HepG2 (cell line): ENCODE measurements around the gene P3H2. TPM values are rescaled to one million over a fixed set of nuclear protein-coding genes. Genes with fewer than 3 reads are reported as not detected.

Experiments
- ATAC-seq: fragments of 200-7000 bp; cut with Tn5 transposase; 3 replicates; pipeline ENCODE4 v1.9.1; 2020; ENCODE audit warnings: mild to moderate bottlenecking, moderate library complexity
- BruUV-seq: library from RNA; stranded (reverse); fragments of 400-500 nt; replicated peaks from 2 replicates; lab custom pipeline; 2021; lab: Mats Ljungman, UMichigan
- CTCF ChIA-PET: fragments of 300-600 bp; formaldehyde crosslinking; extraction: SDS; loops from one replicate; lab custom pipeline; 2021; ENCODE audit warnings: low total read pairs, inconsistent platforms, low intra/inter-chr PET ratio; lab: Yijun Ruan, JAX
- POLR2A ChIA-PET: fragments of 350-600 bp; sonication (Branson Sonifier 250); formaldehyde crosslinking; loops from one replicate; lab custom pipeline; 2020; ENCODE audit warnings: antibody characterized with exemption, inconsistent platforms; lab: Yijun Ruan, JAX
- DNase-seq: peaks from one replicate; pipeline ENCODE4 v3.0.0-alpha.2; 2015; ENCODE audit warnings: low spot score
- FAIRE-seq: peaks from 3 replicates; lab custom pipeline; 2011; peaks lifted over from hg19 to GRCh38; lab: Jason Lieb, UNC
- H2AFZ ChIP-seq: one replicate; pipeline ENCODE4 v1.6.1; 2011; ENCODE audit warnings: low read length, inconsistent platforms
- H3K27ac ChIP-seq: fragments of 300-600 bp; 3 replicates; pipeline ENCODE4 v1.8.0; 2011; ENCODE audit warnings: mixed run types, mild to moderate bottlenecking, mixed read lengths, low read length, inconsistent platforms; ENCODE audit not compliant: insufficient read depth; ENCODE audit errors: extremely low read length
- H3K27me3 ChIP-seq, 2 experiments: fragments of 200-600 bp in 1 of 2; 2 replicates in 1 of 2; 3 replicates in 1 of 2; pipeline versions ENCODE4 v1.6.0 to v1.8.0; 2011; ENCODE audit warnings: low read length in 2 of 2, mild to moderate bottlenecking in 2 of 2, moderate library complexity in 2 of 2, inconsistent platforms in 1 of 2; ENCODE audit not compliant: insufficient read depth in 2 of 2, control insufficient read depth in 1 of 2
- H3K36me3 ChIP-seq, 2 experiments: fragments of 200-600 bp in 1 of 2; replicated peaks in 1 of 2; 2 replicates in 1 of 2; 3 replicates in 1 of 2; pipeline versions ENCODE4 v1.5.1 to v1.8.0; 2011; ENCODE audit warnings: low read length in 2 of 2, inconsistent platforms in 1 of 2; ENCODE audit not compliant: insufficient read depth in 2 of 2, control insufficient read depth in 1 of 2
- H3K4me1 ChIP-seq: 2 replicates; pipeline ENCODE4 v1.5.1; 2012; ENCODE audit warnings: low read length, inconsistent platforms; ENCODE audit not compliant: insufficient read depth
- H3K4me2 ChIP-seq: 2 replicates; pipeline ENCODE4 v1.6.0; 2011; ENCODE audit warnings: low read depth, low read length, inconsistent platforms
- H3K4me3 ChIP-seq, 3 experiments: fragments of 200-600 bp in 1 of 3; sonication (generic), shearing (Covaris generic) in 1 of 3; replicated peaks in 1 of 3; 2 replicates each; pipeline ENCODE4 v1.5.1; 2011 to 2016; ENCODE audit warnings: low read length in 3 of 3, inconsistent platforms in 2 of 3, low read depth in 2 of 3, mild to moderate bottlenecking in 2 of 3, control low read depth in 1 of 3, mixed read lengths in 1 of 3; ENCODE audit not compliant: insufficient read depth in 1 of 3
- H3K79me2 ChIP-seq: one replicate; pipeline ENCODE4 v1.6.1; 2011; ENCODE audit warnings: low read length, inconsistent platforms; ENCODE audit not compliant: insufficient read depth
- H3K9ac ChIP-seq: 2 replicates; pipeline ENCODE4 v1.6.0; 2011; ENCODE audit warnings: mild to moderate bottlenecking, low read depth, low read length, inconsistent platforms; ENCODE audit not compliant: insufficient read depth
- H3K9me3 ChIP-seq: 2 replicates; pipeline ENCODE4 v1.5.1; 2012; ENCODE audit warnings: mild to moderate bottlenecking, low read length
- H4K20me1 ChIP-seq: 2 replicates; pipeline ENCODE4 v1.6.0; 2011; ENCODE audit warnings: inconsistent platforms, mild to moderate bottlenecking, low read length, moderate library complexity; ENCODE audit not compliant: insufficient read depth
- ATF2 ChIP-seq: sonication (generic); formaldehyde crosslinking; IDR thresholded peaks from 2 replicates; pipeline ENCODE4 v1.4.0; 2020; ENCODE audit warnings: missing genetic modification reagents
- CBX2 ChIP-seq, 2 experiments: fragments of 200-600 bp in 1 of 2; sonication (generic); formaldehyde crosslinking in 1 of 2; IDR thresholded peaks; 2 replicates each; pipeline versions ENCODE4 v1.7.0 to v1.8.1; 2018 to 2022; ENCODE audit warnings: low read depth in 2 of 2, low read length in 1 of 2, mild to moderate bottlenecking in 1 of 2, missing genetic modification reagents in 1 of 2
- EED ChIP-seq: sonication (generic); formaldehyde crosslinking; IDR thresholded peaks from 2 replicates; pipeline ENCODE4 v1.5.0; 2020; ENCODE audit warnings: mild to moderate bottlenecking, missing genetic modification reagents
- IRF2 ChIP-seq: IDR thresholded peaks from 2 replicates; pipeline ENCODE4 v1.6.1; 2018; ENCODE audit warnings: missing genetic modification reagents, missing compliant biosample characterization
- SATB2 ChIP-seq: sonication (generic); formaldehyde crosslinking; IDR thresholded peaks from 2 replicates; pipeline ENCODE4 v1.5.0; 2020; ENCODE audit warnings: missing genetic modification reagents
- TCF12 ChIP-seq, 2 experiments: fragments of 450-650 bp in 1 of 2; sonication (generic) in 1 of 2; formaldehyde crosslinking in 1 of 2; IDR thresholded peaks; 2 replicates each; pipeline versions ENCODE4 v1.6.1 to v1.8.0; 2017 to 2022; ENCODE audit warnings: antibody characterized with exemption in 1 of 2, mild to moderate bottlenecking in 1 of 2, missing genetic modification reagents in 1 of 2, moderate library complexity in 1 of 2
- ZNF572 ChIP-seq: sonication (generic); formaldehyde crosslinking; IDR thresholded peaks from 2 replicates; pipeline ENCODE4 v1.5.1; 2020; ENCODE audit warnings: mild to moderate bottlenecking, missing genetic modification reagents
- WGBS: methylation state at CpG from one replicate; pipeline ENCODE4 v1.1.6; 2017; ENCODE audit warnings: low lambda C conversion rate; 5-methylcytosine and 5-hydroxymethylcytosine counted together
- in situ Hi-C: cut with HindIII; loops from 2 replicates; pipeline ENCODE4 v1.10.0; 2017; ENCODE audit warnings: low pct_unique_long_range_greater_than_20kb; ENCODE audit not compliant: extremely low pct_ligation_motif_present
- intact Hi-C: fragments of 100-400 bp; cut with micrococcal nuclease; formaldehyde crosslinking; loops from one replicate; pipeline ENCODE4 v1.10.0; 2022; ENCODE audit not compliant: unreplicated experiment
- polyA plus RNA-seq, 8 experiments: library from polyadenylated mRNA; depleted of rRNA in 3 of 8; stranded (reverse) in 7 of 8; unstranded in 1 of 8; fragments of >200 nt; fragmentation: Illumina TruSeq in 4 of 8; extraction: Trizol in 4 of 8; gene quantifications; 2 replicates each; pipeline versions ENCODE4 v1.2.1 to v1.2.3, GENCODE V29; 2011 to 2016; ENCODE audit warnings: low read depth in 4 of 8, missing spikeins in 1 of 8, mixed read lengths in 1 of 8; ENCODE audit not compliant: insufficient read depth in 1 of 8
- total RNA-seq, 5 experiments: library from RNA; depleted of rRNA; stranded (reverse); fragments of >200 nt; fragmentation: Illumina TruSeq; extraction: Trizol; gene quantifications; 2 replicates each; pipeline ENCODE4 v1.2.3, GENCODE V29; 2016; ENCODE audit warnings: low read depth in 1 of 5
- TF ChIP-seq, protein P1 (sequence below): sonication (generic); formaldehyde crosslinking; IDR thresholded peaks from 2 replicates; pipeline ENCODE4 v1.5.0; 2020; ENCODE audit warnings: missing genetic modification reagents

Gene P3H2
- total and polyA plus RNA-seq, 2 of the 13 experiments (the other 11 are each of a cell fraction or from before 2014, with no cell fraction given): not detected

DNA sequence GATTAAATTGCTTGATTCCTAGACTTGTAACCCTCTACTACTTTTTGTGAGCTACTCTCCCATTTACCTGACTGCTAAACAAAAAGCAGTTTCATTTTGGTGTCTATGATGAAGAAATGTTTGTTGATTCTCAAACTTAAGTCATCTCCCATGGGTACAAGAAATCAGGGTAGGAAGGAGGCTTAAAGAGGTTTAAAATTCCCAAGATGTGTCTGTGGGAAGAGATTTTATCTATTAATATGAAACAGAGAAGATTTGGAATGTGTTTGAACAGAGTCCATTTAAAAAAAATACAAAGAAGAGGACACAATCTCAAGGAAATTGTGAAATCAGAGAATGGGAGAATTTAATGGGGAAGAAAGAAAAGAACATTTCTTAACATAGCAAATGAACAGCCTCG is 14.8 kb downstream of the P3H2 start:
- ATAC-seq: no peak

More for the DNA sequence above, 14.8 kb downstream of the P3H2 start:
- H3K36me3 ChIP-seq: no peaks in the 10 kb centered on the region
- DNase-seq (no peak), FAIRE-seq (no peak)
- H4K20me1 ChIP-seq: no peaks in the 10 kb centered on the region
- no peak overlapping the region for H3K9ac ChIP-seq
- BruUV-seq: no TSS peak
- ChIA-PET CTCF (no interaction called here), POLR2A (no interaction called here)
- no peaks in the 10 kb centered on the region for H3K9me3 ChIP-seq
- intact Hi-C loops: no loop called here
- no peak overlapping the region for H3K27ac ChIP-seq
- no peaks in the 10 kb centered on the region for H3K79me2 ChIP-seq
- TF ChIP-seq IRF2 (CRISPR knock-in tag) (no peak), ATF2 (CRISPR knock-in tag) (no peak), TCF12 (IDR thresholded peaks at IDR 0.05) (no peak), TCF12 (CRISPR knock-in tag; IDR thresholded peaks at IDR 0.05) (no peak), CBX2 (IDR thresholded peaks at IDR 0.05; ENCODE audit: low read depth, low read length) (no peak), CBX2 (CRISPR knock-in tag; IDR thresholded peaks at IDR 0.05; ENCODE audit: low read depth) (no peak), SATB2 (CRISPR knock-in tag) (no peak), ZNF572 (CRISPR knock-in tag) (no peak), EED (no peak)
- TF ChIP-seq, protein P1, sequence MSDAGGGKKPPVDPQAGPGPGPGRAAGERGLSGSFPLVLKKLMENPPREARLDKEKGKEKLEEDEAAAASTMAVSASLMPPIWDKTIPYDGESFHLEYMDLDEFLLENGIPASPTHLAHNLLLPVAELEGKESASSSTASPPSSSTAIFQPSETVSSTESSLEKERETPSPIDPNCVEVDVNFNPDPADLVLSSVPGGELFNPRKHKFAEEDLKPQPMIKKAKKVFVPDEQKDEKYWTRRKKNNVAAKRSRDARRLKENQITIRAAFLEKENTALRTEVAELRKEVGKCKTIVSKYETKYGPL (CRISPR knock-in tag): no peak
- WGBS: 0% methylated on average over 1 of the region's 1 CpG
- no peaks in the 10 kb centered on the region for H3K4me1 ChIP-seq
- no peak overlapping the region for H3K4me2 ChIP-seq
- H3K27me3 ChIP-seq: no peaks in the 10 kb centered on the region
- no peak overlapping the region for H2AFZ ChIP-seq
- H3K4me3 ChIP-seq: no peak overlapping the region
- in situ Hi-C loops: no loop called here
